SK-N-SH treated with all-trans-retinoic acid at 6 μM for 48 hours (cell line): Measurements from ENCODE around the gene GALNTL6.

Experiments
- ARNTL ChIP-seq: fragments of 450-650 bp; formaldehyde crosslinking; IDR thresholded peaks from 2 replicates; pipeline ENCODE4 v1.5.0; 2020; ENCODE audit warnings: low read depth, mild to moderate bottlenecking, moderate library complexity, borderline replicate concordance
- GLIS3 ChIP-seq: fragments of 250-450 bp; sonication (Bioruptor Pico); IDR thresholded peaks from 2 replicates; pipeline ENCODE4 v1.5.0; 2020; ENCODE audit warnings: mild to moderate bottlenecking, moderate library complexity
- ISL1 ChIP-seq: fragments of 250-450 bp; sonication (Bioruptor Pico); IDR thresholded peaks from 2 replicates; pipeline ENCODE4 v2.1.2; 2022; ENCODE audit warnings: mild to moderate bottlenecking, moderate library complexity
- OSR1 ChIP-seq: fragments of 250-450 bp; sonication (Bioruptor Pico); IDR thresholded peaks from 2 replicates; pipeline ENCODE4 v1.8.0; 2022; ENCODE audit warnings: moderate library complexity, mild to moderate bottlenecking, inconsistent platforms
- RARB ChIP-seq: fragments of 250-450 bp; sonication (Bioruptor Pico); IDR thresholded peaks from 2 replicates; pipeline ENCODE4 v1.8.0; 2021; ENCODE audit warnings: mild to moderate bottlenecking, moderate library complexity
- TOX ChIP-seq: fragments of 250-450 bp; sonication (Bioruptor Pico); IDR thresholded peaks from 2 replicates; pipeline ENCODE4 v1.8.0; 2021; ENCODE audit warnings: mild to moderate bottlenecking, moderate library complexity, borderline replicate concordance
- ZC3H10 ChIP-seq: fragments of 250-450 bp; sonication (Bioruptor Pico); IDR thresholded peaks from 2 replicates; pipeline ENCODE4 v1.5.1; 2021; ENCODE audit warnings: mild to moderate bottlenecking, moderate library complexity
- ZFP3 ChIP-seq: fragments of 250-450 bp; sonication (Bioruptor Pico); IDR thresholded peaks from 2 replicates; pipeline ENCODE4 v1.5.0; 2020; ENCODE audit warnings: mild to moderate bottlenecking, moderate library complexity
- ZFP30 ChIP-seq: fragments of 450-650 bp; formaldehyde crosslinking; IDR thresholded peaks from 2 replicates; pipeline ENCODE4 v1.5.0; 2022; ENCODE audit warnings: mild to moderate bottlenecking, moderate library complexity
- TF ChIP-seq, protein P1 (sequence below): fragments of 250-450 bp; sonication (Bioruptor Pico); IDR thresholded peaks from 2 replicates; pipeline ENCODE4 v1.8.0; 2020; ENCODE audit warnings: mild to moderate bottlenecking, moderate library complexity, borderline replicate concordance
- TF ChIP-seq, protein P2 (sequence below): fragments of 250-450 bp; sonication (Bioruptor Pico); IDR thresholded peaks from 2 replicates; pipeline ENCODE4 v1.8.0; 2021; ENCODE audit warnings: low read depth, mild to moderate bottlenecking, moderate library complexity, borderline replicate concordance
- TF ChIP-seq, protein P3 (sequence below): fragments of 250-450 bp; sonication (Bioruptor Pico); IDR thresholded peaks from 2 replicates; pipeline ENCODE4 v1.5.0; 2020; ENCODE audit warnings: mild to moderate bottlenecking, moderate library complexity
- TF ChIP-seq, protein P4 (sequence below): fragments of 250-450 bp; sonication (Bioruptor Pico); IDR thresholded peaks from 2 replicates; pipeline ENCODE4 v1.5.1; 2020; ENCODE audit warnings: low read depth, mild to moderate bottlenecking, moderate library complexity

DNA sequence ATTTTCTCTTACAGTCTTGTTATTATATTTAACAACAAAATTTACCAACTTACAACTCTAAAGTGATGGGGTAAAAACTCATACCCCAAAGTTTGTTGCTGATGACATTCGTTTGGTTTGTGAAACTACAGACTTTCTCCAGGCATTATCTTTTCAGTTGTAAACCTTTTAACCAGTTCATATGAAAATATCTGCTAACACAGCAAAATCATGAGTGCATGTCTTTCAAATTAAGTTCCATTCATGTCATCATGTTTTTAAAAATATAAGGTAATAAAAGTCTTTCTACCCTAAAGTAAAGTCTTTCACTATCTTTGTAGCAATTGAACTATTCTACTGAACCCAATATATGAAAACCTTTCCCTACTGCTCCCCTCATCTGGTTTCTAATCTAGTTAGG is 3.4 kb upstream of the GALNTL6 start:
- TF ChIP-seq, protein P1, sequence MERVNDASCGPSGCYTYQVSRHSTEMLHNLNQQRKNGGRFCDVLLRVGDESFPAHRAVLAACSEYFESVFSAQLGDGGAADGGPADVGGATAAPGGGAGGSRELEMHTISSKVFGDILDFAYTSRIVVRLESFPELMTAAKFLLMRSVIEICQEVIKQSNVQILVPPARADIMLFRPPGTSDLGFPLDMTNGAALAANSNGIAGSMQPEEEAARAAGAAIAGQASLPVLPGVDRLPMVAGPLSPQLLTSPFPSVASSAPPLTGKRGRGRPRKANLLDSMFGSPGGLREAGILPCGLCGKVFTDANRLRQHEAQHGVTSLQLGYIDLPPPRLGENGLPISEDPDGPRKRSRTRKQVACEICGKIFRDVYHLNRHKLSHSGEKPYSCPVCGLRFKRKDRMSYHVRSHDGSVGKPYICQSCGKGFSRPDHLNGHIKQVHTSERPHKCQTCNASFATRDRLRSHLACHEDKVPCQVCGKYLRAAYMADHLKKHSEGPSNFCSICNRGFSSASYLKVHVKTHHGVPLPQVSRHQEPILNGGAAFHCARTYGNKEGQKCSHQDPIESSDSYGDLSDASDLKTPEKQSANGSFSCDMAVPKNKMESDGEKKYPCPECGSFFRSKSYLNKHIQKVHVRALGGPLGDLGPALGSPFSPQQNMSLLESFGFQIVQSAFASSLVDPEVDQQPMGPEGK (CRISPR knock-in tag): no peak
- TF ChIP-seq GLIS3 (CRISPR knock-in tag): no peak
- TF ChIP-seq ZFP30 (CRISPR knock-in tag): no peak
- TF ChIP-seq ARNTL (CRISPR knock-in tag): no peak
- no peak for TF ChIP-seq ZFP3
- no peak for TF ChIP-seq TOX (CRISPR knock-in tag)
- no peak for TF ChIP-seq OSR1 (CRISPR knock-in tag)
- TF ChIP-seq, protein P2, sequence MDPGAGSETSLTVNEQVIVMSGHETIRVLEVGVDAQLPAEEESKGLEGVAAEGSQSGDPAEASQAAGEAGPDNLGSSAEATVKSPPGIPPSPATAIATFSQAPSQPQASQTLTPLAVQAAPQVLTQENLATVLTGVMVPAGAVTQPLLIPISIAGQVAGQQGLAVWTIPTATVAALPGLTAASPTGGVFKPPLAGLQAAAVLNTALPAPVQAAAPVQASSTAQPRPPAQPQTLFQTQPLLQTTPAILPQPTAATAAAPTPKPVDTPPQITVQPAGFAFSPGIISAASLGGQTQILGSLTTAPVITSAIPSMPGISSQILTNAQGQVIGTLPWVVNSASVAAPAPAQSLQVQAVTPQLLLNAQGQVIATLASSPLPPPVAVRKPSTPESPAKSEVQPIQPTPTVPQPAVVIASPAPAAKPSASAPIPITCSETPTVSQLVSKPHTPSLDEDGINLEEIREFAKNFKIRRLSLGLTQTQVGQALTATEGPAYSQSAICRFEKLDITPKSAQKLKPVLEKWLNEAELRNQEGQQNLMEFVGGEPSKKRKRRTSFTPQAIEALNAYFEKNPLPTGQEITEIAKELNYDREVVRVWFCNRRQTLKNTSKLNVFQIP: no peak
- TF ChIP-seq ISL1: no peak
- no peak for TF ChIP-seq RARB (CRISPR knock-in tag)
- no peak for TF ChIP-seq ZC3H10 (CRISPR knock-in tag)
- TF ChIP-seq, protein P3, sequence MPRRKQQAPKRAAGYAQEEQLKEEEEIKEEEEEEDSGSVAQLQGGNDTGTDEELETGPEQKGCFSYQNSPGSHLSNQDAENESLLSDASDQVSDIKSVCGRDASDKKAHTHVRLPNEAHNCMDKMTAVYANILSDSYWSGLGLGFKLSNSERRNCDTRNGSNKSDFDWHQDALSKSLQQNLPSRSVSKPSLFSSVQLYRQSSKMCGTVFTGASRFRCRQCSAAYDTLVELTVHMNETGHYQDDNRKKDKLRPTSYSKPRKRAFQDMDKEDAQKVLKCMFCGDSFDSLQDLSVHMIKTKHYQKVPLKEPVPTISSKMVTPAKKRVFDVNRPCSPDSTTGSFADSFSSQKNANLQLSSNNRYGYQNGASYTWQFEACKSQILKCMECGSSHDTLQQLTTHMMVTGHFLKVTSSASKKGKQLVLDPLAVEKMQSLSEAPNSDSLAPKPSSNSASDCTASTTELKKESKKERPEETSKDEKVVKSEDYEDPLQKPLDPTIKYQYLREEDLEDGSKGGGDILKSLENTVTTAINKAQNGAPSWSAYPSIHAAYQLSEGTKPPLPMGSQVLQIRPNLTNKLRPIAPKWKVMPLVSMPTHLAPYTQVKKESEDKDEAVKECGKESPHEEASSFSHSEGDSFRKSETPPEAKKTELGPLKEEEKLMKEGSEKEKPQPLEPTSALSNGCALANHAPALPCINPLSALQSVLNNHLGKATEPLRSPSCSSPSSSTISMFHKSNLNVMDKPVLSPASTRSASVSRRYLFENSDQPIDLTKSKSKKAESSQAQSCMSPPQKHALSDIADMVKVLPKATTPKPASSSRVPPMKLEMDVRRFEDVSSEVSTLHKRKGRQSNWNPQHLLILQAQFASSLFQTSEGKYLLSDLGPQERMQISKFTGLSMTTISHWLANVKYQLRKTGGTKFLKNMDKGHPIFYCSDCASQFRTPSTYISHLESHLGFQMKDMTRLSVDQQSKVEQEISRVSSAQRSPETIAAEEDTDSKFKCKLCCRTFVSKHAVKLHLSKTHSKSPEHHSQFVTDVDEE (CRISPR knock-in tag): no peak
- TF ChIP-seq, protein P4, sequence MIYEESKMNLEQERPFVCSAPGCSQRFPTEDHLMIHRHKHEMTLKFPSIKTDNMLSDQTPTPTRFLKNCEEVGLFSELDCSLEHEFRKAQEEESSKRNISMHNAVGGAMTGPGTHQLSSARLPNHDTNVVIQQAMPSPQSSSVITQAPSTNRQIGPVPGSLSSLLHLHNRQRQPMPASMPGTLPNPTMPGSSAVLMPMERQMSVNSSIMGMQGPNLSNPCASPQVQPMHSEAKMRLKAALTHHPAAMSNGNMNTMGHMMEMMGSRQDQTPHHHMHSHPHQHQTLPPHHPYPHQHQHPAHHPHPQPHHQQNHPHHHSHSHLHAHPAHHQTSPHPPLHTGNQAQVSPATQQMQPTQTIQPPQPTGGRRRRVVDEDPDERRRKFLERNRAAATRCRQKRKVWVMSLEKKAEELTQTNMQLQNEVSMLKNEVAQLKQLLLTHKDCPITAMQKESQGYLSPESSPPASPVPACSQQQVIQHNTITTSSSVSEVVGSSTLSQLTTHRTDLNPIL: no peak
